AG10803 (cell line): ENCODE measurements around the gene CHRNA4.

ENCODE experiments used
- DNase-seq: peaks from one replicate; pipeline ENCODE4 v3.0.0; 2010; ENCODE audit warnings: low read depth
- H3K4me3 ChIP-seq: 2 replicates; pipeline ENCODE4 v1.5.1; 2011; ENCODE audit warnings: mild to moderate bottlenecking, low read length, control low read depth
- TF ChIP-seq, protein P1 (sequence below): conservative IDR thresholded peaks from 2 replicates; pipeline ENCODE4 v1.5.1; 2011; ENCODE audit warnings: mild to moderate bottlenecking, low read length, control low read depth, inconsistent platforms

The CHRNA4 gene

DNA sequence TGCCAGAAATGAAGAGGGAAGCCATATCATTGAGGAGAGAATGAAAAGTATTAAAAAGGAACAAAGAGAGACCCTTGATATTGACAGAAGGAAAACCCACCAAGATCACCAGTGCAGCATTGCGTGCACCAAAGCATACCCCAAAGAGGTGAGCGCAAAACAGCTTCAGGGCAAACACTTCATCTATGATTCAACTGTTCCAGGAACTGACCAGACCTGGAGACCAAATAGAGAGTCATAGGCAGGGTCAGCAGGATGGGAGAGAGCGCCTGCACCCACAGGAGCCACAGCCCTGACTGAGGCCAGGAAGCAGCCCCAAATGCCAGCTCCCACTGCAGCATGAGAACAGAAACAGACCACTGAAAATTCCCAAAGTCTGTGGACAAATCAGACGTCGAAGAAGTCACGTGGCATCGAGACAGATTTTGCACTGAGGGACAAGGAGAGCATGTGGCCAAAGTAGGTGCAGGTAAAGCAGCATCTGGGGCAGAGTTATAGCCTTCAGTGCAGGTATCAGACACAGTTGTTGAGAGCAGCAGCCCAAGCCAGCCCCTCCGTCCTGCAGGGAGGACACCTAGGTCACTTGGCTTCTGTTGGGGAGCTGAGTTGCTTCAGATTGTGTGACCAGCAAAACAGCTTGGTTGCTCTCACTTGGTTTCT, 29.3 kb downstream of the CHRNA4 start:
- TF ChIP-seq, protein P1, sequence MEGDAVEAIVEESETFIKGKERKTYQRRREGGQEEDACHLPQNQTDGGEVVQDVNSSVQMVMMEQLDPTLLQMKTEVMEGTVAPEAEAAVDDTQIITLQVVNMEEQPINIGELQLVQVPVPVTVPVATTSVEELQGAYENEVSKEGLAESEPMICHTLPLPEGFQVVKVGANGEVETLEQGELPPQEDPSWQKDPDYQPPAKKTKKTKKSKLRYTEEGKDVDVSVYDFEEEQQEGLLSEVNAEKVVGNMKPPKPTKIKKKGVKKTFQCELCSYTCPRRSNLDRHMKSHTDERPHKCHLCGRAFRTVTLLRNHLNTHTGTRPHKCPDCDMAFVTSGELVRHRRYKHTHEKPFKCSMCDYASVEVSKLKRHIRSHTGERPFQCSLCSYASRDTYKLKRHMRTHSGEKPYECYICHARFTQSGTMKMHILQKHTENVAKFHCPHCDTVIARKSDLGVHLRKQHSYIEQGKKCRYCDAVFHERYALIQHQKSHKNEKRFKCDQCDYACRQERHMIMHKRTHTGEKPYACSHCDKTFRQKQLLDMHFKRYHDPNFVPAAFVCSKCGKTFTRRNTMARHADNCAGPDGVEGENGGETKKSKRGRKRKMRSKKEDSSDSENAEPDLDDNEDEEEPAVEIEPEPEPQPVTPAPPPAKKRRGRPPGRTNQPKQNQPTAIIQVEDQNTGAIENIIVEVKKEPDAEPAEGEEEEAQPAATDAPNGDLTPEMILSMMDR = no peak
- no peak overlapping the region for H3K4me3 ChIP-seq
- DNase-seq = no peak

DNA sequence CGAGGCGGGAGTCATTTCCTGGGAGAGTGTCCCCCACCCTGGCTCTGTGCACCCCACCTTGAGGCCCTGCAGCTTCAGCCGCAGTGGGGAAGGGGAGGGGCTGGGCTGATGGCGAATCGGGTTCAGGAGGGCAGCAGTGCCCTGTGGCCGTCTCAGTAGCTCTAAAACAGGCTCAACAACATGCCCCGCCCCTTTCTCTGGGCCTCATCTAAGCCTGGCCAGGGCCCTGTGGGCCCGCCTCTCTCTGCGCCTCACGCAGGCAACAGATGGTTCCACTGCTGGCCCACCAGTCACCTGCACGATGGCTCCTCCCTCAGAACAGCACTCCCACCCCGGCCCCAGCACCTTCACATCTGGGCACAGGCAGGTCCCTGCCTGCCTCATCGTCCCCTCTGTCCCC, 30.2 kb downstream of the CHRNA4 start:
- no peak overlapping the region for H3K4me3 ChIP-seq
- no peak for DNase-seq
- TF ChIP-seq, protein P1 = no peak

DNA sequence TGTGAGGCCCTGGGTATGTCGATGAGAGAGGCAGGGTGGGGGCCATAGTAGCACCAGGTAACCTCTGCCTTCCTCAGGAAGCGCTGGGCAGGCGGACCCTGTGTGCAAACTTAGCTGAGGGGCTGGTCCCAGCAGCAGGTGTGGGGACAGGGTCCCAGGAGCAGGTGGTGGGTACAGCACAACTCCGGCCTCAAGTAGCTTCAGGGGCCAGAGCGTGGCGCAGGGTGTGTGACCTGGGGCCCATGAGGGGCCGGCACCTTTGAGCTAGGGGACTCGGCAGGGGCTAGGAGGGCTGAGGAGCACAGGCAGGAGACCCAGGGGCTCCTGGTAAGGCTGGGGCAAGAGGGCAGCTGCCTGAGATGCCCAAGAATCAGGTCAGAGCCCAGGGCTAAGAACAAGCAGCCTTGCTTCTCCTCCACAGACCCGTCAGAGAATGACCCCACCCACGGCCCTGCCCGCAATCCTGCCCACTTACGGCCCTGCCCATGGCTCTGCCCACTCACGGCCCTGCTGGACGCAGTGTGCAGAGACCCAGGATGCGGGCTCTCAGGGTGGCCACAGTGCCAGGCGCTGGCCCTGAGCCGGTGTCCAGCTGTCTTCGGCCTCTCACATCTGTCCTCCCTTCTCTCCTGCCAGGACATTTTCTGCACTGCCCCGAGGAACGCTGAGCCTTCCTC, 30.9 kb downstream of the CHRNA4 start:
- DNase-seq = no peak
- no peak overlapping the region for H3K4me3 ChIP-seq
- TF ChIP-seq, protein P1 = no peak

DNA sequence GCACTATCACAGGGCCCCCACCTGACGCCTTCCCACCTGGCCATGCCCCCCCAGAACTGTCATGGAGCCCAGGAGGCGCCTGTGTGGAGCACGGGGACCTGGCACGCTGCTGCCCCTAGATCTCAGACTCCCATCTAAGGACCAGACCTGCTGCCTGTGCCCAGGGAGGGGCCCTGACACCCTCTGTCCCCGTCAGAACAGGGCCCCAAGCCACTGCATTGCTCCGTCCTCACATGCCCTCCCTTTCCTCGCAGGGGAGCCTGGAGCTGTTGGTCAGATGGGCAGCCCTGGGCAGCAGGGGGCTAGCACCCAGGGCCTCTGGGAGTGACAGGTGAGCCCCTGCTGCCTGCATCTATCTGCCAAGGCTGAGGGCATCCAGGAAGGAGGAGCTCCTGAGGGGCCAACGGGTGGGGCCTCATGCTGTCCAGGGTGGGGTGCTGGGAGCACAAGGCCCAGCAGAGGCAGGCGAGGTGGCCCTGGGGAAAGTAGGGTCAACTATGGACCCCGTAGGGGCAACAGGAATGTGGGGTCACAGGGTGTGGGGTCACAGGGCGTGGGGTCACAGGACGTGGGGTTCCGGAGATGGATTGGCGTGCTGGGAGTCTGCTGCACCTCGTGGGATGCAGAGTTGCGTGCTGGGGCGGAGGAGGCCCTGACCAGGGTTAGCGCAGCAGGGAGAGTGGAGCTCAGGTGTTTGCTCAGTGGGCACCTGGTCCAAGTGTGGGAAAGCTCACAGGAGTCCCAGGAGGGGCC, 31.6 kb downstream of the CHRNA4 start:
- no peak overlapping the region for H3K4me3 ChIP-seq
- TF ChIP-seq, protein P1 = no peak

DNA sequence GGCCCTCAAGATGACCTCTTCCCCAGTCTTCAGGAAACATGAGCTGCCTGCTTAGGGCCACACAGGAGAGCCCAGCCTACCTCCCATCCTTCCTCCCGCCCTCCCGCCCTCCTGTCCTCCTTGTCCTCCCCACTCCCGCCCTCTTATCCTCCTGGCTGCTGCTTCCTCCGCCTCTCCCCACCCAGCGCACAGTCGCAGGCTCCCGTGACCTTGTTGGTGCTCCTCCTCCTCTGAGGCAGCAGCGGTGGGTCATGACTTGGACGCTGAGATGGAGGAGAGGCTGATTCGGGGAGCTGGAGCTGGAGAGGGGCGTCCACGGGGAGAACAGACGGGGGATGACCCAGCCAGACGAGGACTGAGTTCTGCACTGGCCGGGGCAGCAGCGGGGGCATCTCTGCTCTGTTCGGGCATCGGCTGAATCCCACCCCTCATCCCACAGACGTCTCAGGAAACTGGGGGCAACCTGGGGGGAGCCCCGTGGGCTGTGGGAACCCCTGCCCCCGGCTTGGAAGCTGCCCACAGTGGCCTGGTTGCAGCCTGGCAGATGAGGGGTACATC, 32.4 kb downstream of the CHRNA4 start:
- TF ChIP-seq, protein P1 = no peak
- DNase-seq = no peak
- H3K4me3 ChIP-seq = no peak overlapping the region

More for the DNA sequence above, 31.6 kb downstream of the CHRNA4 start:
- DNase-seq = no peak

DNA sequence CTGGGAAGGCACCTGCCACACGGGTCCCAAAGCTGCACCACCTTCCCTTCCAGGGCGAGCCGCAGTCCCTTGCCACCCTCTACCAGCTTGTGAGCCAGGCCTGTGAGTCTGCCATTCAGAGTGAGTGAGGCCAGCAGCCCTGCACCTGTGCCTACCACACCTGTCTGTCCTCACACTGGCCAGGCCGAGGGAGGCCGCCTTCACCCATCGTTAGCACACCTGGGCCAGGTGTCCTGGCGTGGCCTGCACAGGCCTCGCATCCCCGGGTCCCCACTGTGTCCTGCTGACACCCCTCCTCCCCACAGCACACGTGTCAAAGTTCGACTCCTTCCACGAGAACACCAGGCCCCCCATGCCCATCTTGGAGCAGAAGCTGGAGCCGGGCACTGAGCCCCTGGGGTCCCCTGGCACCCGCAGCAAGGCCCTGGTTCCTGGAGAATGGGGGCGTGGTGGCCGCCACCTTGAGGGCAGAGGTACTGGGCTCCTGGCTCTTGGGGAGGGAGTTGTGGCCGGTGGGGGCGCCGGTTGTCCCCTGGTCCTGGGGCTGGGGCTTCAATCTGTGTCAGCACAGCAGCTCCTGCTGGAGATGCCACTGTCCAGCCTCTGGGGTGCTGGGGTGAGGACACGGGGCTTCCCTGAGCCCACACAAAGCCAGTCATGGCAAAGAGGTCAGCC, 33.0 kb downstream of the CHRNA4 start:
- no peak overlapping the region for H3K4me3 ChIP-seq
- TF ChIP-seq, protein P1 = no peak
- DNase-seq = no peak
